Measurements from ENCODE around the gene TXNRD1. TPM values are rescaled to one million over a fixed set of nuclear protein-coding genes. Genes with fewer than 3 reads are reported as not detected.

TXNRD1 gene
- total RNA-seq, 2 donors from 2014 or later: 114 to 122 TPM

DNA sequence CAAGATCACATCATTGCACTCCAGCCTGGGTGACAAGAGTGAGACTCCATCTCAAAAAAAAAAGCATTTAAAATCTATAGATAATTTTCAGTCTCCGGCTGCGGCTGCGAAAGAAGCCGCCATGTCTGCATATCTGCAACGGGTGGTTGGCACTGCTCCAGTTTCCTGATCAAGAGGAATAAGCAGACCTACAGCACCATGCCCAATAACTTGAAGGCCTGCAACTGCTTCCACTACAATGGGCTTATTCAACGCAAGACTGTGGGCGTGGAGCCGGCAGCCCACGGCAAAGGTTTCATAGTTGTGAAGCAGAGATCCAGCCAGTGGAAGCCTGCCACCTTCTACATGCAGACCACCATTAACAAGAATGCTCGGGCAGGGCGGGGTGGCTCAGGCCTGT, 57.4 kb downstream of the TXNRD1 start:
- intact Hi-C loops (cut with DNase I): no loop called here
- DNase-seq: no peak
- no peak for ATAC-seq

DNA sequence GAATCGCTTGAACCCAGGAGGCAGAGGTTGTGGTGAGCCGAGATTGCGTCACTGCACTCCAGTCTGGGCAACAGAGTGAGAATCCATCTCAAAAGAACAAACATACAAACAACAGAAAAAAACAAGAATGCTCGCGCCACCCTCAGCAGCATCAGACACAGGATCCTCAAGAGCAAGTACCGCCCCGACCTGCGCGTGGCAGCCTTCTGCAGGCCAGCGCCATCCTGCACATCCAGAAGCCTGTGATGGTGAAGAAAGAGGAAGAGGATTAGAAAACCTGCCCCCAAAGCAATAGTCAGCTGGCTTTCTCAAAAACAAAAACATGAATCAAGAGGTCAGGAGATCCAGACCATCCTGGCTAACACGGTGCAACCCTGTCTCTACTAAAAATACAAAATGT, 57.9 kb downstream of the TXNRD1 start:
- intact Hi-C loops (cut with DNase I): no loop called here
- DNase-seq: no peak
- no peak for ATAC-seq

- intact Hi-C loops (cut with DNase I): no loop called here
- DNase-seq (no peak), ATAC-seq (no peak)
These were observed 59.2 kb downstream of the TXNRD1 start for GRCh38 chr12:104274811-104275210.

GRCh38 chr12:104275689-104276088, 60.1 kb downstream of the TXNRD1 start:
- no peak for DNase-seq
- ATAC-seq: no peak
- intact Hi-C loops (cut with DNase I): no loop called here

- ATAC-seq: peak; percentile 50 to 68
- DNase-seq: no peak
- intact Hi-C loops (cut with DNase I): no loop called here
These were observed 60.9 kb downstream of the TXNRD1 start for GRCh38 chr12:104276273-104277131.

DNA sequence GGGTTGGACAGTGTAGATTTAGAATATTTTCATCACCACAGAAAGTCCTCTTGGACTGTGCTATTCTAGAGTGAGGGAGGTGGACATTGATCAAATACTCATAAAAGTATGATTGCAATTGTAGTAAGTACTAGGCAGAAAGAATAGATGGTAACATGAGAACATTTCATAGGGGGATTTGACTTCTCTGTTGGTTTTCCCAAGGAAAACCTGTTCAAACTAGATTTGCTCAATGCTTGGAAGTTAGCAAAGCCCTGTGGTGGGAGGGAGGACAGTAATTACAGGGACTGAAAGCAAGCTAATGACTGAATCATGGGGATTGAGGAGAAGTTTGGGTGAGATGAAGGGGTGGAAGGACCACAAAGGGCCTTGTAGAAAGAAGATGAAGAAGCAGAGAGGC, 63.6 kb downstream of the TXNRD1 start:
- DNase-seq (no peak), ATAC-seq (no peak)
- intact Hi-C loops (cut with DNase I): no loop called here

DNA sequence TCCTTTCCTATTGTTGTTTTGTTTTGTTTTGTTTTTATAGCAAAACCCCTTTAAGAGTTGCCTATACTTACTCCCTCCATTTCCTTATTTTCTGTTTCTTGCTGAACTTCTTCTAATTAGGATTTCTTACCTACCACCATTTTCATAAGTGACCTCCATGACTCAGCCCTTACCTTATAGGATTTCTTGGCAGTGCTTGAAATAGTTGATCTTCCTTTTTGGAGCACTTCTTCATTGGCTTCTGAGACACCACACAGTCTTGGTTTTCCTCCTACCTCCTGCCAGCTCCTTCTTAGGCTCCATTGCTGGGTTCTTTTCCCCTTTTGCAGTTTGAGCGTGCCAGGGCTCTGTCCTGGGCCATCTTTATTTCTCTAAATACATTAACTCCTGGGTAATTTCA, 64.5 kb downstream of the TXNRD1 start:
- no peak for DNase-seq
- intact Hi-C loops (cut with DNase I): no loop called here
- ATAC-seq: no peak

DNA sequence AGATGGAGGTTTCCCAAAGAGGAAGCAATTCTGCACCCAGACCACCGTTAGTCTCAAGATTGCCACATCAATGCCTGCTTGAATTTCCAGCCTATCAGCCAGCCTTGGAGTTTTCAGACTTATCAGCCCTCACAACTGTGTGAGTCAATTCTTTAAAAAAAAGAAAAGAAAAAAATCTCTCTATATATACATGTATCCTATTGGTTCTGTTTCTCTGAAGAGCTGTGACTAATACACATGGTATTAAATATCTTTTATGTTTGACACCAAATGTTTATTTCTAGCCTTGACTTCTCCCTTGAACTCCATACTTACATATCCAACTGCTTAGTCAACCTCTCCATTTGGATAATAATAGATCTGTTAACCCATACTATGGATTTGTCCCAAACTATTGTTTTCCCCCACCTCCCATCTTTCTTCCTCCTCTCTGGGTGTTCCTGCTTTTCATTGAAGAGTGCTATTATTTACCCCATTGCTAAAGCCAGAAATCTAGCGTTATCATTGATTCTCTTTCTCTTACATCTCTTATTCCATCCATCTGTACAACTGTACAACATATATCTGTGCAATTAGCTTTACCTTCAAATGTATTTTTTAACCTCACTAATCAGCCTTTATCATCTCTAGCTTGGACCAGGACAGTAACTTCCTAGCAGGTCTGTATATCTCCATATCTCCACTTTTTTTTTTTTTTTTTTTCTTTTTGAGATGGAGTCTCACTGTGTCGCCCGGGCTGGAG, 65.3 kb downstream of the TXNRD1 start:
- peak; percentile 41 to 82 for ATAC-seq
- no peak for DNase-seq
- intact Hi-C loops (cut with DNase I): no loop called here

GRCh38 chr12:104281636-104282035, 66.1 kb downstream of the TXNRD1 start:
- no peak for ATAC-seq
- no peak for DNase-seq
- intact Hi-C loops (cut with DNase I): no loop called here

DNA sequence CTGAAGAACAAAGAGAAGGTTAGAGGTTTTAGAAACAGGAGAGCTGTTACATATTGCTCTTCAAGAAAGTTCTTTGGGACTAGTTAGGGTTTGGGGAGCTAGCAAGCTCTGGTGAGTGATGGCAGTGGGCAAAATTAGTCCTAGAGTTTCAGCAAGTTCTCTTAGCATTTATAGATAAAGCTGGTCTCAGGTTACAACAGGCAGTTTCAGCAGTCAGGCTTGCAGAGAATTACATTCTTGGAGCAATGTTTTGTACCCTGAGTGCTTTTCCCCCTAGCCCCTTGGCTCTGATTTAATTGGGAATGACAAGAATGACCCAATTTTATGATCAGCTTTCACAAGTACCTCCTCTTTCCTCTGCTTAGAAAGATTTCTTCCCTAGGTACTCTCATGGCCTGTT, 66.5 kb downstream of the TXNRD1 start:
- no peak for ATAC-seq
- intact Hi-C loops (cut with DNase I): no loop called here

DNA sequence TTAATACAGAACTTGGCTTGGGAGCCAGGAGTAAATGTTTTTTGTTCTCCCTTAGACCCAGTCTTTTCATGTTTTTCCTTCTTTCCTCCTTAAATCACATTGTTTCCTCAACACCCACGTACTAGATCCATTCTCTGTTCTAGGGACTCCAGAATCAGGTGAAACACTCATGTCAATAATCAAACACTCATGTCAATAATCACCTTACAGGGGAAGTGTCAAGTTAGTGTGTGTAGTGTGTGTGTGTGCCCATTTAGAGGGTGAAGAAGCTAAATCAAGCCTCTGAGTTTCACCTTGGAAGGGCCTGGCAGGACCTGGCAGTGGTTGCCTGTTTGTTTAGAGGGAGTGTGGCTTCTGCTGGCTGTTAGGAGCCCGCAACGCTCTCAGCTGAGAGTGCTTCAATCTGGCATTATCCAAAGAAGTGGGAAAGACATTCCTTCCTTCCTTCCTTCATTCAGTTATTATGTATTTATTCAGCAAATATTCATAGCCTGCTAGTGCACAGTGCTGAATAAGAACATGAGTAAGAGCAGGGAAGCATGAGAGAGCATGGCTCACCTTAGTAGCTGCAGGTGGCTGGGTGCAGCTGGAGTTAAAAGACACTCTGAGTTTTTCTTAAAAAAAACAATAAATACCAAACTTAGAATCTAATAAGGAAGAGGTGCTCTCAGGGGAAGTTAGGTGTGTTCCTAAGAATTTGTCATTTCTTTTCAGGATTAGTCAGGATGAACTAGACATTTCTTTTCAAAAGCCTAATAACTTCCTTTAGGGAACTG, 70.3 kb downstream of the TXNRD1 start:
- ATAC-seq: peak in 1 of 2 donors; percentile 4
- no peak for DNase-seq
- intact Hi-C loops (cut with DNase I): loop anchor here in 1 of 2 donors (2.0 kb wide), 1 partner anchor 69 kb away; no protein-coding TSS in a partner anchor

More for the DNA sequence above, 66.5 kb downstream of the TXNRD1 start:
- DNase-seq: no peak

DNA sequence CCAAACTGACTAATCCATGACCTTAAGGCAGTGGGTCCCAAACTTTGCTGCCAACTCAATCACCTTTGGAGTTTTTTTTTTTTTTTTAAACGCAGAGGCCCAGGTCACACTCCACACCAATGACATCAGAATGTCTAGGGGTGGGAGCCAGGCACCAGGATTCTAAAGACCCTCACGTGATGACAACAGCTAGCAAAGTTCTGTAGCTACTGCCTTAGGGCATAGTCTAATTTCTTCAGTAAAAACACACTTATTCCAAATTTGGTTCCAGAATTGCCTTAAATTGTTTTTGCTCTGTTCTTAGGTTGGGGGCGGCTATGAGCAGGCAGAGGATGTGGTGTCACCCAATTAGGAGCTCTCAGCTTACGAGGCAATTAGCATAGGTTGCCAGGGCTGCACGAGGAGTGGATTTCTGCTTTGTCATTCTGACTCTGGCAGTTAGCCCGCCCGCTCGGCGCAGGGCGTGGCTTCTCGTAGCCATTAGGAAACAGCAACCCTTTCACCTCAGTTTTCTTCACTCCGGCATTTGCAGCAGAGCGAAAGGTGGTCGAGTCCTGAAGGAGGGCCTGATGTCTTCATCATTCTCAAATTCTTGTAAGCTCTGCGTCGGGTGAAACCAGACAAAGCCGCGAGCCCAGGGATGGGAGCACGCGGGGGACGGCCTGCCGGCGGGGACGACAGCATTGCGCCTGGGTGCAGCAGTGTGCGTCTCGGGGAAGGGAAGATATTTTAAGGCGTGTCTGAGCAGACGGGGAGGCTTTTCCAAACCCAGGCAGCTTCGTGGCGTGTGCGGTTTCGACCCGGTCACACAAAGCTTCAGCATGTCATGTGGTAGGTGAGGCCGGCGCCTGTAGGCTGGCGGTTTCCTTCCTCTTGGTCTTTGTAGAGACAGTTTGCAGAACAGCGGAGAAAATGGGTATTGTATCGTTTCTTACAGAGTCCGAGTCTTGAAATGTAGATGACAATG, 71.2 kb downstream of the TXNRD1 start:
- DNase-seq: peak; percentile 93
- peak; percentile 93 to 95 for ATAC-seq
- intact Hi-C loops (cut with DNase I): loop anchor here in 1 of 2 donors (2.0 kb wide), 1 partner anchor 70 kb away; no protein-coding TSS in a partner anchor

DNA sequence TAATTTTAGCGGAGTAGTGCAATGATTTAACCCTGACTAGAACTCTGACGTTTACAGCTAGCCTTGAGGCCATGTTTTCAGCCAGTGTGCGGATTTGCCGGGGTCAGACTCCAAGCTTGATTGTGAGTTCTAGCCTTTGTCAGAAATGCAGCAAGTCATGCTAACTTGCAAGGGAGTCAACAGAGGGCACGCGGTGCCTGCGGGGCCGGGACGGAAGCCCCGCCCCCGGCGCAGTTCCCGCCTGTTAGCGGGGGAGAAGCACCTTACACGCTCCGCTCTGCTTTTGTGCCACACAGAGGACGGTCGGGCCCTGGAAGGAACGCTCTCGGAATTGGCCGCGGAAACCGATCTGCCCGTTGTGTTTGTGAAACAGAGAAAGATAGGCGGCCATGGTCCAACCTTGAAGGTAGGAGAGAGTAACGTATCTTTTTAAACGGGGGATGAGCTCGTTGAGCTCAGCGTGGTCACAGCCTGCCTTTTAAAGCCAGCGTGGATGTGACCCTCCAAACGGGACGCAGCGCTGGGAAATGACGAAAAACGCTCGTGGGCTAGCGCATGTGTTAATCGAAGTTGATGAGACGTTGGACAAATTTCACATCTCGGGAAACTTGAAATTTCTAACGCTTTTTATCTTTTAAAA, 73.2 kb downstream of the TXNRD1 start:
- peak; percentile 82 for DNase-seq
- peak; percentile 78 to 85 for ATAC-seq
- intact Hi-C loops (cut with DNase I): no loop called here

DNA sequence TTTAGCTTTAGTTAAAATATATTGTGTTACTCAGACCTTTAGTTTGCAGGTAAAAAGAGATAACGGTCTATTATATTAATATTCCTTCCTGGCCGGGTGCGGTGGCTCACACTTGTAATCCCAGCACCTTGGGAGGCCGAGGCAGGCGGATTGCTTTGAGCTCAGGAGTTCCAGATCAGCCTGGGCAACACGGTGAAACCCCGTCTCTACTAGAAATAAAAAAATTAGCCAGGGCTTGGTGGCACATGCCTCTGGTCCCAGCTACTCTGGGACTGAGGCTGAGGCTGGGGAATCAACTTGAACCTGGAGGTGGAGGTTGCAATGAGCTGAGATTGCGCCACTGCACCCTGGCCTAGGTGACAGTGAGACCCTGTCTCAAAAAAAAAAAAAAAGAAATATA, 74.7 kb downstream of the TXNRD1 start:
- ATAC-seq (no peak), DNase-seq (no peak)
- intact Hi-C loops (cut with DNase I): no loop called here

GRCh38 chr12:104290855-104291254, 75.3 kb downstream of the TXNRD1 start:
- DNase-seq (no peak), ATAC-seq (no peak)
- intact Hi-C loops (cut with DNase I): no loop called here

DNA sequence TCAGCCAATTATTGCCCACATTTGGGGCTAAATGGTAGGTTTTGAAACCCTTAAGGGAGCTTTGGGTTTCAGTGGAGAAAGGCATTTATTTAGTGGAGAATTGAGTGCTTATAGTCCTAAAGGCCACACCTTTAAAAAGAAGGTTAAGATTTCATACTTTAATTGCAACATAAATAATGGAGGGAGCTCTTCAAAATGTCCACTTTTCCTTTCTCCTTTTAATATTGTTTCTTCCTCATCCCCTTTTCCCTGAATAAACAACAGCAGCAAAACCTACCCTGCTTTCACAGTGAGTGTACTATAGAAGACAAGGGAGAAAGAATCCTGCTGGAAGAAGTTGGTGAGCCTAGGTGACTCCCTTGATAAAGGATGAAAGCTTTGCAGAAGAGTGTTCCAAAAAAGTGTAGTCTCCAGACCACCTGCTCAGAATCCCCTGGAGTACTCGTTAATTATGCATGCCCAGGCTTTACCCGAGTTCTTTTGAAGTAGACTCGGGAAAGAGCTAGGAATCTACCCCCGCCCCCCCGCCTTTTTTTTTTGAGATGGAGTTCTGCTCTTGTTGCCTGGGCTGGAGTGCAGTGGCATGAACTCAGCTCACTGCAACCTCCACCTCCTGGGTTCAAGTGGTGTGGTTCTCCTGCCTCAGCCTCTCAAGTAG, 76.4 kb downstream of the TXNRD1 start:
- ATAC-seq: no peak
- DNase-seq: no peak
- intact Hi-C loops (cut with DNase I): no loop called here

Measured in left cardiac atrium (tissue), 4 donors.